ENCODE results near the gene PPP1R10.
"Not testable (repeated sequence)": the region's sequence is repeated elsewhere in the genome, so short reads cannot be mapped to it uniquely, and the experiment has no call there.

PPP1R10 gene

DNA sequence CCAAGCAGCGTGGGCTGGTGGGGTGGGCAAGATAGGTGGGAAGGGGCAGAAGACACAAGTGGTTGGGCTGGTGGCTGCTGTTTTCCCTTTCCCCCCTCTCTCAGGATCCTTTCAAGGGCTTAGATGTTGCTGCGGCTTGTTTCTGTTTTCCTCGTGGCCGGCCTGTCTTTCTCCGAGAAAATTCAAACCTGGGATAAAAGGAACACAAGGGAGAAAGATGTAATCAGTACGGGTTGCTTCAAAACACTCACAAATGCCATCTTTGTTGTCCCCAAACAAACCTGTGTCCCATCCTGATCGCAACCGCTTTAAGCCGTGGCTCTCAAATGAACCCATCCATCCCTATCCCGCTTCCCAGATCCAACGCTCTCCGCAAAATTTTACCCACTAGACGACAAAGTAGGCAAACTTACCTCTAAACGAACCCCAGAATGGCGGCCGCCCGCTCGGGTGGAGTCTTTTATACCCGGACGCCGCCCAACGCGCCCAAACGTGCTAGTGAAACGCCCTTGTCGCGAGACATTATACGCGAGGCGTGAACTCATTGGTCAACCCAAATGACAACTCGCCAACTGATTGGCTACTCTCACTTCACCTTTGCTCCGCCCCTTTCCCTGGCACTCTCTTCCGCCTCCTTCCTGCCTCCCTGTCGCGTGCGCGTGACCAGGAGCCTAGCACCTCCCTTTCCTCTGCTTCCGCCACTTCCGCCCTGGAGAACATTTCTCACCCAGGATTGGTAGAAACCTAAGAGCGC, at the start of gene PPP1R10:
PPP1R10 (minus strand) TSS at position 433 of the 754 bp plus-strand sequence. CDS start 7,299 bp downstream, outside the sequence.
- FAIRE-seq (peak; percentile 92), DNase-seq (ENCODE audit: low spot score) (peak; percentile 99)

DNA sequence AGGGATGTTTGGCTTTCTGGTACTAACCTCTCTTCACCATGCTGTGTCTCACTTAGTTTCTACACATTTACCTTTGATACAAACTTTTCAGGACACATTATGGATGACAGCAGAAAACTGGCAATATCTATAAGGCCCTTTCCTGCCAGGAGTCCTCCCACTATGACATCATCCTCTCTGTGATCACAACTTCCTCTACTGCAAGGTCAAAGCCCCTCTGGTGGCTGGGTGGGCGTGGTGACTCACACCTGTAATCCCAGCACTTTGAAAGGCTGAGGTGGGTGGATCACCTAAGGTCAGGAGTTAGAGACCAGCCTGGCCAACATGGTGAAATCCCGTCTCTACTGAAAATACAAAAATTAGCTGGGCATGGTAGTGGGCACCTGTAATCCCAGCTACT, 49.3 kb upstream of the PPP1R10 start:
- not testable (repeated sequence) for FAIRE-seq; DNase-seq (ENCODE audit: low spot score)

GRCh38 chr6:30664994-30665767, 48.1 kb upstream of the PPP1R10 start:
- no peak for FAIRE-seq
- DNase-seq (ENCODE audit: low spot score) = no peak

DNA sequence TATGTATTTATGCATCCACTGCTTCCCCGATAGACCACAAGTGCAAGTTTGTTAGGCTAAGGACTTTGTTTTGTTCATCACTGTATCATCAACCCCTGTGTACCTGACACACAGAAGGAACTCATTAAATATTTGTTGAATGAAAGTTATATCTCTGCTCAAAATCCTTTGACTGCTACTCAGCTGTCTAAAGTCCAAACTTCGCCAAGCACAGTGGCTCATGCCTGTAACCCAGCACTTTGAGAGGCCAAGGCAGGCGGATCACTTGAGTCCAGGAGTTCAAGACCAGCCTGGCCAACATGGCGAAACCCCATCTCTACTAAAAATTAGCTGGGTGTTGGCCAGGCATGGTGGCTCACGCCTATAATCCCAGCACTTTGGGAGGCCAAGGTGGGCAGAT, 40.9 kb upstream of the PPP1R10 start:
- DNase-seq (ENCODE audit: low spot score); FAIRE-seq: not testable (repeated sequence)

GRCh38 chr6:30657454-30657853, 40.4 kb upstream of the PPP1R10 start:
- no peak for FAIRE-seq
- DNase-seq (ENCODE audit: low spot score) = no peak

GRCh38 chr6:30656513-30656912, 39.5 kb upstream of the PPP1R10 start:
- FAIRE-seq (no peak), DNase-seq (ENCODE audit: low spot score) (no peak)

- DNase-seq (ENCODE audit: low spot score) = no peak
- FAIRE-seq = no peak
Observed at GRCh38 chr6:30655743-30656094, 38.7 kb upstream of the PPP1R10 start.

DNA sequence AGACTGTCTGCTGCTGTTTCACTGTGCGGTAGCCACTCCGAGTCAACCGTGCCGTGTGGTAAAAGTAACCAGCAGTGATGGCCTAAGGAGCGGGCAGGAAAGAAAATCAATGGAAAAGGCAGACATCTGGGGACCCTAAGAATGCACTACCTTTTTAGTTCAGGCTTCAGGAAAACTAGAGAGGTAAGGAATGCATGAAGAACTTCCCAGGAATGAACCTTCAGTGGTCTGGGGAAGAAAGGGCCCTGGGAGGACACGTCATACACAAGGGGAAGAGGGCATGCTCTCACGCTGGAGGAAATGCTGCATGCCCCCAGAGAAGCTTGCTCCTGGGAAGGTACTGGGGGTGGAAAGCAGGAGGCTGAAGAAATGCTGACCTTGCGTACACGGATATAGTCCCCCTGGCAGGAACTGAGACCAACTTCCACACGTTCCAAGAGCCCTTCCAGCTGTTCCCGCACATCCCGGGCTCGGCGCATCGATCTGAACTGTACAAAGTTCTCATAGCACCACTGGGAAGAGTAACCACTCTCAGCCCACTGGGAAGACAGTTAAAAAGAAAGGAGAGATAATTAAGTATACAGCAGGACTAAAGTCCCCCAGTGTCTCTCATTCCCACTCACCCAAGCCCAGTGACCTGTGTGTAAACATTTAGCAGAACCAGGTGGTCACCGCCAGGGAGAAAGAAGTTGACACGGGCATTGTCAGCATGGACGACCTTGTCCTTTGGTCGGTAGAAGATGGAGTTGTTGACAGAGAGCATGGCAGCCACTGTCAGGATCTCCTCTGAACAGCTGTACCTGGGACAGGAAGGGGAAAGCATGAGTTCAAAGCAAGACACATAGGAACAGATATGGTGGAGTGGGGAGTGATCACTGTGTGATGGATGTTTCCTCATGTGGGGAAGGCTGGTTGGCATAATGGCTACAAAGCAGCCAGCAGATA, 38.0 kb upstream of the PPP1R10 start:
- FAIRE-seq (no peak), DNase-seq (ENCODE audit: low spot score) (no peak)

DNA sequence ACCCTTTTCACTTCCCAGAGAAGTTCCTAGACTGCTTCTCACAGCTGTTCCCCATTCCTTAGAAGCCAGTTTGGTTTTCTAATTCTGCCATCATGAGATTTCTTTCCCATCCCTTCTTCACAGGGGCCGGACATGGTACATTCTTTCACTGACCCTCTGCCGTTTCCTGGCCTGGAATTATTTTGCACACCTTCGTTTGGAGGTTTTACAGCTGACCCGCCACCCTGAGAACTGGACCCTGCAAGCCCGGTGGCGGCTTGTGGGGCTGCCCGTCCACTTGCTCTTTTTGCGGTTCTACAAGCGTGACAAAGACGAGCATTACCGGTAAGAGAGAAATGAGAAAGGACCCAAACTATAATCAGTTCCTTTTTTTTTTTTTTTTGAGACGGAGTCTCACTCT, 34.1 kb upstream of the PPP1R10 start:
- DNase-seq (ENCODE audit: low spot score) = no peak
- no peak for FAIRE-seq

DNA sequence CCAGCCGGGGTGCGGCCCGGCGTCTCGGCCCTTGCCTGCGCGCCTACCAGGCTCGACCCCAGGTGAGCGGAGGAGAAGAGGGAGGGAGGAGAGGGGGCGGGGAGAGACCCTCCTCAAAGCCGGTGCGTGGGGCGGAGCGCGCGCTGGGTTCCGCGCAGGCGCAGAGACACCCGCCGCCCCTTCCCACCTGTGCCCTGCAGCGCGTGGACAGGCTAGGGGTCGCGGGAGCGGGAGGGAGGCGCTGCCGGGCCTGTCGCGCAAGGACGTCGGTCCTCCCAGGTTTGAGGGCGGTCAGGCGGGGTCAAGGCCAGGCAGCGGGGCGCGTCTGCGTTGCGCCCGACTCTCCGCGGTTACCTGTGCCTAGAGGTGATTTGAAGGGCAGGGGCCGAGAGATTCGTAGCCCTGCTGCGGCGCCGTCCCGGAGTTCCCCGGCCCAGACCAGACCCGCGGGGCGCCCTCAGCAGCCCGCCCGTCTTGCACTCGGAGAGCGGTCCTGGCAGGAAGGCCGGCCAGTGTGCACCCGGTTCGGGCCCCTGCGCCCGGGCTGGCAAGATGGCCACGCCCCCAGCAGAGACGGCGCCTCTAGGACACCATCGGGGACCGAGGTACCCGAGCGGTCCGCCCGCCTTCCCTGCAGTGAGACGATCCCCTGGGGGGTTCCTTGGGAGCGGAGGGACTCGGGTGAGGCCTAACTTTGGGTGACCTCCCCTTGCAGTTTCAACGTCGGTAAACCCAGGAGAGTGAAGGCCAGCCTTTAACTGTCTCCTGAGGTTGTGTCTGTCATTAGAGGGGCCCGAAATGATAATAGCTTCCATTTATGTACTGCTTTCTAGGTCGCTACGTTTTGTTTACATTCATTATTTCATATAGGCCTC, 30.4 kb upstream of the PPP1R10 start:
- DNase-seq (ENCODE audit: low spot score) (peak; percentile 31), FAIRE-seq (no peak)

DNA sequence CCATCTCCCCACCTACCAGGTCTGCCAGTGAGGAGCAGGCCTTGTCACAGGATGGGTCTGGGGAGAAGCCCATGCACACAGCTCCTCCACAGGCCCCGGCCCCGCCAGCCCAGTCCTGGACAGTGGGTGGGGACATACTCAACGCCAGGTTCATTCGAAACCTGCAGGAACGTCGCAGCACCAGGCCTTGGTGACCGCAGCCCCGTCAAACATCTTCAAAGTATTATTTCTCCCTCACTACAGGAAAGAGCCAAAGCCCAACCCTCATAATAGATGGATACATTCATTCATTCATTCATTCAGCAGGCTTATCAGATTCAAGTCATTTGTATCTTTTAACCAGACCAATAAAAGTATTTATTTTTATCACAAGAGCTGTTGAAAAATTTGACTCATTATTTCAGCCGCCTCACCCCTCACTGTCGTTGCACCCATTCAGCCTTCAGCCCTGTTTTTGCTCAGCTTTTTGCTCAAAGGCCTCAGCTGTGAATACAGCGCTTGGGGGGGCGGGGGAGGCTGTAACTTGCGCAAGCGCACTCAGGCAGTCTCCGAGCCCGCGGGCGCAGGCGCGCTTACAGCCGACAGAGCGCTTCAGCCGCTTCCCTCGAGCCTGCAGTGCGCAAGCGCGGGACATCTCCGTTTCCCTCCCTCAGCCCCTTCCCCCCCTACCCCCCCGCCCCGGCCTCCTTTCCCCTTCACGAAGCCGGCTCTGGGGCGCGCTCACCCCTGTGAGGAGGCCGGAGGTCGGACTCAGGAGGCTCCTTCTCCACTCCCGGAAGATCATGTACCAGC, 29.6 kb upstream of the PPP1R10 start, which contains the start of gene C6orf136:
C6orf136 (plus strand) TSS at position 684 of the 792 bp plus-strand sequence; CDS start at position 783, 99 bp downstream.
- DNase-seq (ENCODE audit: low spot score) (peak; percentile 81), FAIRE-seq (no peak)

DNA sequence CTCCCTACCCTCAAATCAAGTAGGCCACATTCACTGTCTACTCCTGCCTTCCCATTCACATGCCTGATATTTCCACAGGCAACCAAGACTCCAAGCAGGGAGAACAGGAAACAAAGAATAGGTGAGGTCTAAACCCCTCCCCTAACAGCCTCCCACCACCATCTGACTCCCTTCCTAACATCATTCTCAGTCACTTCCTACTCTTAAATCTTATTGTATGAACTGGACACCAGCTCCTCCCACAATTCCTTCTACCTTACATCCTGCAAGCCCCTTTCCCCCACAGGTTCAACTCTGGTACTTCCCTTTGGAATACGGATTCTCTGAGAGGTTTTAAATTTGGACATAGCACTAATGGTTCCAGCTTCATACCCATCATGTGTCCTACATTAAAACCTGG, 28.9 kb upstream of the PPP1R10 start:
- DNase-seq (ENCODE audit: low spot score) = no peak
- no peak for FAIRE-seq

- FAIRE-seq (no peak), DNase-seq (ENCODE audit: low spot score) (no peak)
Observed at GRCh38 chr6:30644769-30645168, 27.7 kb upstream of the PPP1R10 start.

DNA sequence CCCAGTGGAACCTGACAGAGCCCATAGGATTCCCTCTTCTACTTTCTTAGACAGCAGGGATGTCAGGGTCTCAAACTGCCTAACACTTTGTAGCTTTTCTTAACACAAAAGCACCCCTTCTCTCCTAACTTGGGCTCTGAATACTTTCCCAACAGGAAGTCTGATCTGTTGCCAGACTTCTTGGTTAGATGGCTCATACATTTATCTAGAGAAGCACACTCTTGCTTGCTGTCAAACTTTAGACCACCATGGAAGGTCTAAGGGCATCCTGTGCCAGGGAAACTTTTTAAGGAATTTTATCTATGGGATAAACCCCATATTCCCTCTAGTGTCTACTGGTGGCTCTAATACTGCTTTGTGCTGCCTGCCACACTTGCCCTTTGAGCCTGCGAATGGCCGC, 26.6 kb upstream of the PPP1R10 start:
- no peak for DNase-seq (ENCODE audit: low spot score)
- no peak for FAIRE-seq

- FAIRE-seq (no peak), DNase-seq (ENCODE audit: low spot score) (no peak)
Observed at GRCh38 chr6:30641048-30641447, 24.0 kb upstream of the PPP1R10 start.

- no peak for FAIRE-seq
- no peak for DNase-seq (ENCODE audit: low spot score)
Observed at GRCh38 chr6:30640481-30640880, 23.4 kb upstream of the PPP1R10 start.

- no peak for DNase-seq (ENCODE audit: low spot score)
- FAIRE-seq = no peak
Observed at GRCh38 chr6:30635834-30636233, 18.8 kb upstream of the PPP1R10 start.

DNA sequence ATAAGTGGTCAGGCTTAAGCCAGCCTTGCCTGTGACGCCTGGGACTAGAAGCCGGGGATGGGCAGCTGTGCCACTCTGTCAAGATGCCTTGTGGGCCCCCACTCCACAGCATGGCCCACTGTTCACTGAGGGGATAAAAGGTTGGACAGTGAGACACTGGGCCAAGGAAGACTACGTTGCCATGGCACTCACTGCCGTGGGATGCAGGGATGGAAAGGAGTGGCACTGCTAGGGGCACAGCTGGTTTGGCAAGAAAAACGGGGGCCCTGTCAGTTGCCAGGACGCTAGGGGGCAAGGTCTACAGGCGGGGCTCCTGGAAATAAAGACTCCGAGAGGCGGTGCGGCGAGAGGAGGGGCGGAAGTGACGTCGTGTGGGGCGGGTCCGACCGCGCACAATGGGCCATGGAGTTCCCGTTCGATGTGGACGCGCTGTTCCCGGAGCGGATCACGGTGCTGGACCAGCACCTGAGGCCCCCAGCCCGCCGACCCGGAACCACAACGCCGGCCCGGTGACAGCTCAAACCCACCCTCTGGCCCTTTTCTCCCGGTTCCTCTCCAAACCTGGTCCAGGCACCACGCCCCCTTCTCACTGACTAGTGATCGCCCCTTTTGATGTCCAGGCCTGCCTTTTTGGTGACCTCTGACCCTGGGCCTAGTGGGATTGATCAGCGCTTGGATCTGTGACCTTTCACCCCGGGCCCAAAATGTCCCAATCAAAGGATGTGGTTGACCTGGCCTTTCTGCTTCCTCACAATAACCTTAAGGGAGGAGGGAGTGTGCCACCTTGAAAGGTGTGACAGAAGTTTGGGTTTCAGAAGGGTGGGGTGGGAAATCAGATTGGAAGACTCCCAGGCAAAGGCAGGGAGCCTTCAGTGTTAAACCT, 9.7 kb upstream of the PPP1R10 start, which contains the start of gene ATAT1:
ATAT1 (plus strand) TSS at position 391 of the 883 bp plus-strand sequence.
- no peak for FAIRE-seq

GRCh38 chr6:30625511-30625910, 8.5 kb upstream of the PPP1R10 start:
- DNase-seq (ENCODE audit: low spot score) = no peak
- no peak for FAIRE-seq

More for the DNA sequence above, 9.7 kb upstream of the PPP1R10 start, which contains the start of gene ATAT1:
- DNase-seq (ENCODE audit: low spot score) = peak; percentile 37
